ENCODE data around the gene FAM107B. TPM values are rescaled to one million over a fixed set of nuclear protein-coding genes. Genes with fewer than 3 reads are reported as not detected.
"Not testable (repeated sequence)": the region's sequence is repeated elsewhere in the genome, so short reads cannot be mapped to it uniquely, and the experiment has no call there.

Gene FAM107B
- total RNA-seq, 1 donor from 2014 or later: 3.4 TPM

GRCh38 chr10:14594878-14595525, 179.7 kb downstream of the FAM107B start:
- intact Hi-C loops (cut with micrococcal nuclease): no loop called here
- DNase-seq (no peak), ATAC-seq (no peak)

- no peak for DNase-seq
- no peak for ATAC-seq
- intact Hi-C loops (cut with micrococcal nuclease): no loop called here
Observed at GRCh38 chr10:14593806-14594205, 180.9 kb downstream of the FAM107B start.

- ATAC-seq (no peak), DNase-seq (no peak)
- intact Hi-C loops (cut with micrococcal nuclease): no loop called here
Observed at GRCh38 chr10:14592566-14592965, 182.1 kb downstream of the FAM107B start.

GRCh38 chr10:14592026-14592425, 182.7 kb downstream of the FAM107B start:
- no peak for ATAC-seq
- no peak for DNase-seq
- intact Hi-C loops (cut with micrococcal nuclease): no loop called here

GRCh38 chr10:14588938-14589294, 185.8 kb downstream of the FAM107B start:
- DNase-seq; intact Hi-C loops (cut with micrococcal nuclease); ATAC-seq: not testable (repeated sequence)

- intact Hi-C loops (cut with micrococcal nuclease): no loop called here
- DNase-seq: no peak
- peak; percentile 57 for ATAC-seq
Observed at GRCh38 chr10:14588084-14588937, 186.4 kb downstream of the FAM107B start.

GRCh38 chr10:14587540-14588083, 187.1 kb downstream of the FAM107B start:
- ATAC-seq (no peak), DNase-seq (no peak)
- intact Hi-C loops (cut with micrococcal nuclease): no loop called here

GRCh38 chr10:14586901-14587300, 187.8 kb downstream of the FAM107B start:
- ATAC-seq: no peak
- intact Hi-C loops (cut with micrococcal nuclease): no loop called here
- no peak for DNase-seq

GRCh38 chr10:14585287-14586193, 189.2 kb downstream of the FAM107B start:
- intact Hi-C loops (cut with micrococcal nuclease): no loop called here
- no peak for ATAC-seq
- DNase-seq: no peak

- intact Hi-C loops (cut with micrococcal nuclease): no loop called here
- DNase-seq: no peak
- ATAC-seq: no peak
Observed at GRCh38 chr10:14584661-14585060, 190.0 kb downstream of the FAM107B start.

GRCh38 chr10:14583967-14584366, 190.7 kb downstream of the FAM107B start:
- intact Hi-C loops (cut with micrococcal nuclease): no loop called here
- no peak for DNase-seq
- ATAC-seq: no peak

GRCh38 chr10:14583252-14583651, 191.4 kb downstream of the FAM107B start:
- intact Hi-C loops (cut with micrococcal nuclease): no loop called here
- DNase-seq (no peak), ATAC-seq (no peak)

- DNase-seq: no peak
- no peak for ATAC-seq
Observed at GRCh38 chr10:14581553-14582321, 193.0 kb downstream of the FAM107B start.

GRCh38 chr10:14580671-14581332, 193.9 kb downstream of the FAM107B start:
- intact Hi-C loops (cut with micrococcal nuclease): no loop called here
- no peak for ATAC-seq
- DNase-seq: no peak

More at GRCh38 chr10:14581553-14582321, 193.0 kb downstream of the FAM107B start:
- intact Hi-C loops (cut with micrococcal nuclease): no loop called here

GRCh38 chr10:14579405-14579804, 195.3 kb downstream of the FAM107B start:
- ATAC-seq (peak; percentile 74), DNase-seq (no peak)
- intact Hi-C loops (cut with micrococcal nuclease): no loop called here

- intact Hi-C loops (cut with micrococcal nuclease): no loop called here
- DNase-seq (no peak), ATAC-seq (peak; percentile 83)
Observed at GRCh38 chr10:14578060-14578952, 196.4 kb downstream of the FAM107B start.

- DNase-seq (no peak), ATAC-seq (no peak)
- intact Hi-C loops (cut with micrococcal nuclease): no loop called here
Observed at GRCh38 chr10:14574885-14575284, 199.8 kb downstream of the FAM107B start.

Measured in left ventricle myocardium superior (tissue), 1 donor.